SK-N-MC (cell line): ENCODE data around the gene DUXB.

Experiments used
- EZH2 ChIP-seq: fragments of 200-600 bp; sonication (generic); IDR thresholded peaks from one replicate; pipeline ENCODE4 v1.6.1; 2017; ENCODE audit warnings: antibody characterized with exemption
- FOXP2 ChIP-seq: optimal IDR thresholded peaks from 2 replicates; pipeline ENCODE3; 2011; ENCODE audit warnings: mild to moderate bottlenecking, moderate library complexity; ENCODE audit not compliant: insufficient read depth; ENCODE audit errors: extremely low read length, control extremely low read depth
- POLR2AphosphoS5 ChIP-seq: IDR thresholded peaks from 2 replicates; pipeline ENCODE4 v1.6.1; 2012; ENCODE audit warnings: mild to moderate bottlenecking, low read depth, low read length, borderline replicate concordance

- TF ChIP-seq EZH2 = no peak
- TF ChIP-seq POLR2AphosphoS5 = no peak
- TF ChIP-seq FOXP2 = no peak
Measured at GRCh38 chr16:75667503-75667902, 33.8 kb downstream of the DUXB start.
